Right lung (tissue), 5 donors: ENCODE results near the gene UPK3B. TPM values are rescaled to one million over a fixed set of nuclear protein-coding genes. Genes with fewer than 3 reads are reported as not detected.
"Not testable (repeated sequence)": the region's sequence is repeated elsewhere in the genome, so short reads cannot be mapped to it uniquely, and the experiment has no call there.

Source experiments
- DNase-seq, 2 donors: peaks; one replicate each; pipeline ENCODE4 v3.0.0-alpha.2; 2013
- polyA plus RNA-seq, 5 donors: library from polyadenylated mRNA; unstranded; fragments of 120-200 nt; gene quantifications; one replicate each; pipeline versions ENCODE4 v1.2.1 to v1.2.3, GENCODE V29; 2013; ENCODE audit warnings: inconsistent platforms in 1 of 5, low replicate concordance in 1 of 5; ENCODE audit not compliant: insufficient read length in 5 of 5, insufficient read depth in 1 of 5

Gene UPK3B
- polyA plus RNA-seq, 5 donors: 6.8 to 56.1 (median 18.0) TPM

GRCh38 chr7:76512941-76513816, 2.8 kb downstream of the UPK3B start:
- no peak for DNase-seq

GRCh38 chr7:76513817-76514799, 3.8 kb downstream of the UPK3B start:
- no peak for DNase-seq

- DNase-seq: no peak
Measured at GRCh38 chr7:76514926-76515771, 4.8 kb downstream of the UPK3B start.

- peak in 1 of 2 donors; percentile 17 for DNase-seq
Measured at GRCh38 chr7:76515999-76516443, 5.7 kb downstream of the UPK3B start.

GRCh38 chr7:76516932-76517331, 6.6 kb downstream of the UPK3B start:
- not testable (repeated sequence) for DNase-seq

GRCh38 chr7:76526183-76526582, 15.8 kb downstream of the UPK3B start:
- not testable (repeated sequence) for DNase-seq

GRCh38 chr7:76531643-76532042, 21.3 kb downstream of the UPK3B start:
- DNase-seq: not testable (repeated sequence)

- DNase-seq: not testable (repeated sequence)
Measured at GRCh38 chr7:76543197-76543596, 32.8 kb downstream of the UPK3B start, which contains the start of gene SPDYE16. Gene SPDYE16, minus strand, starts transcription at chr7:76543297. Its CDS starts 1,838 bp downstream, at chr7:76541459.

- DNase-seq: peak; percentile 82 to 84
Measured at GRCh38 chr7:76549025-76549854, 38.9 kb downstream of the UPK3B start.

GRCh38 chr7:76549855-76550248, 39.5 kb downstream of the UPK3B start:
- not testable (repeated sequence) for DNase-seq

GRCh38 chr7:76551992-76552391, 41.6 kb downstream of the UPK3B start:
- not testable (repeated sequence) for DNase-seq

- DNase-seq: not testable (repeated sequence)
Measured at GRCh38 chr7:76559685-76560084, 49.3 kb downstream of the UPK3B start.

- DNase-seq: not testable (repeated sequence)
Measured at GRCh38 chr7:76560157-76560556, 49.8 kb downstream of the UPK3B start.

GRCh38 chr7:76561342-76561741, 51.0 kb downstream of the UPK3B start:
- DNase-seq: not testable (repeated sequence)

- not testable (repeated sequence) for DNase-seq
Measured at GRCh38 chr7:76565001-76565400, 54.6 kb downstream of the UPK3B start.

Other genes with a start within 250 kb of the UPK3B start
- gene HSPB1, start 207.9 kb upstream of the UPK3B start, polyA plus RNA-seq: 100 to 1,000 TPM; 197 to 594 (median 269) TPM
- 100 to 1,000 TPM in 3 of 5 donors, 10 to 100 TPM in 2; 92.9 to 109 (median 103) TPM for gene YWHAG, start 151.6 kb upstream of the UPK3B start, polyA plus RNA-seq
- 1 to 10 TPM in 4 of 5 donors, under 1 TPM in 1; 0.99 to 2.0 (median 1.6) TPM for gene SSC4D, start 100.9 kb upstream of the UPK3B start, polyA plus RNA-seq
- gene ZP3, start 85.6 kb upstream of the UPK3B start, polyA plus RNA-seq: 10 to 100 TPM in 1 of 5 donors, 1 to 10 TPM in 4; 2.0 to 12.7 (median 2.3) TPM
- gene DTX2, start 48.8 kb upstream of the UPK3B start, polyA plus RNA-seq: 10 to 100 TPM in 3 of 5 donors, 1 to 10 TPM in 2; 8.3 to 13.9 (median 11.0) TPM
- 1 to 10 TPM; 2.6 to 5.3 (median 4.1) TPM for gene SPDYE16, start 32.7 kb downstream of the UPK3B start, polyA plus RNA-seq
- 10 to 100 TPM; 14.8 to 22.9 (median 18.3) TPM for gene POMZP3, start 116.7 kb downstream of the UPK3B start, polyA plus RNA-seq